GM19023 (cell line): ENCODE data around the gene KMT2B.
"Not testable (repeated sequence)": the region's sequence is repeated elsewhere in the genome, so short reads cannot be mapped to it uniquely, and the experiment has no call there.

ENCODE experiments used
- ATAC-seq: cut with Tn5 transposase; IDR thresholded peaks from one replicate; pipeline ENCODE4 v1.9.1; 2021; ENCODE audit warnings: mild to moderate bottlenecking, moderate library complexity; ENCODE audit not compliant: unreplicated experiment

KMT2B gene, protein sequence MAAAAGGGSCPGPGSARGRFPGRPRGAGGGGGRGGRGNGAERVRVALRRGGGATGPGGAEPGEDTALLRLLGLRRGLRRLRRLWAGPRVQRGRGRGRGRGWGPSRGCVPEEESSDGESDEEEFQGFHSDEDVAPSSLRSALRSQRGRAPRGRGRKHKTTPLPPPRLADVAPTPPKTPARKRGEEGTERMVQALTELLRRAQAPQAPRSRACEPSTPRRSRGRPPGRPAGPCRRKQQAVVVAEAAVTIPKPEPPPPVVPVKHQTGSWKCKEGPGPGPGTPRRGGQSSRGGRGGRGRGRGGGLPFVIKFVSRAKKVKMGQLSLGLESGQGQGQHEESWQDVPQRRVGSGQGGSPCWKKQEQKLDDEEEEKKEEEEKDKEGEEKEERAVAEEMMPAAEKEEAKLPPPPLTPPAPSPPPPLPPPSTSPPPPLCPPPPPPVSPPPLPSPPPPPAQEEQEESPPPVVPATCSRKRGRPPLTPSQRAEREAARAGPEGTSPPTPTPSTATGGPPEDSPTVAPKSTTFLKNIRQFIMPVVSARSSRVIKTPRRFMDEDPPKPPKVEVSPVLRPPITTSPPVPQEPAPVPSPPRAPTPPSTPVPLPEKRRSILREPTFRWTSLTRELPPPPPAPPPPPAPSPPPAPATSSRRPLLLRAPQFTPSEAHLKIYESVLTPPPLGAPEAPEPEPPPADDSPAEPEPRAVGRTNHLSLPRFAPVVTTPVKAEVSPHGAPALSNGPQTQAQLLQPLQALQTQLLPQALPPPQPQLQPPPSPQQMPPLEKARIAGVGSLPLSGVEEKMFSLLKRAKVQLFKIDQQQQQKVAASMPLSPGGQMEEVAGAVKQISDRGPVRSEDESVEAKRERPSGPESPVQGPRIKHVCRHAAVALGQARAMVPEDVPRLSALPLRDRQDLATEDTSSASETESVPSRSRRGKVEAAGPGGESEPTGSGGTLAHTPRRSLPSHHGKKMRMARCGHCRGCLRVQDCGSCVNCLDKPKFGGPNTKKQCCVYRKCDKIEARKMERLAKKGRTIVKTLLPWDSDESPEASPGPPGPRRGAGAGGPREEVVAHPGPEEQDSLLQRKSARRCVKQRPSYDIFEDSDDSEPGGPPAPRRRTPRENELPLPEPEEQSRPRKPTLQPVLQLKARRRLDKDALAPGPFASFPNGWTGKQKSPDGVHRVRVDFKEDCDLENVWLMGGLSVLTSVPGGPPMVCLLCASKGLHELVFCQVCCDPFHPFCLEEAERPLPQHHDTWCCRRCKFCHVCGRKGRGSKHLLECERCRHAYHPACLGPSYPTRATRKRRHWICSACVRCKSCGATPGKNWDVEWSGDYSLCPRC (N-terminal part only)

DNA sequence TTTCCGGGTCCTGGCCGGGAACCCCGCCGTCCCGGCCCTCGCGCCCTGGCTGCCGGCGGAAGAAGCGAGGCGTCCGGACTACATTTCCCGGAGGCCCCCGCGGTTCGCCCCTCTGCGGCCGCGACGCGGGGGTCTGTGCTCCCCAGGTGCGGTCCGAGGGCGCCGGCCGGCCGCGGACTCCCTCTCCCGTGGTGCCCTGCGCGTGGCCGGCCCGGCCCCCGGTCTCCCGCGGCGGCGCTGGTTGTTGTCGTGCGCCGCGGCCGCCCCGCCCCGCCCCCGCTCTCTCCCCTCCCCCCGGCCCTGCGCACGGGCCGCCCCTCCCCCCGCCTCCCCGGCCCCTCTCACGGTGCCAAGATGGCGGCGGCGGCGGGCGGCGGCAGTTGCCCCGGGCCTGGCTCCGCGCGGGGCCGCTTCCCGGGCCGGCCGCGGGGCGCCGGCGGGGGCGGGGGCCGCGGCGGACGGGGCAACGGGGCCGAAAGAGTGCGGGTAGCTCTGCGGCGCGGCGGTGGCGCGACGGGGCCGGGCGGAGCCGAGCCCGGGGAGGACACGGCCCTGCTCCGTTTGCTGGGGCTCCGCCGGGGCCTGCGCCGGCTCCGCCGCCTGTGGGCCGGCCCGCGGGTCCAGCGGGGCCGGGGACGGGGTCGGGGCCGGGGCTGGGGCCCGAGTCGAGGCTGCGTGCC, at the start of gene KMT2B:
Gene KMT2B (plus strand): TSS at position 339 of the 680 bp plus-strand sequence. CDS start 16 bp downstream, at position 355.
- ATAC-seq, result peak; percentile 49

DNA sequence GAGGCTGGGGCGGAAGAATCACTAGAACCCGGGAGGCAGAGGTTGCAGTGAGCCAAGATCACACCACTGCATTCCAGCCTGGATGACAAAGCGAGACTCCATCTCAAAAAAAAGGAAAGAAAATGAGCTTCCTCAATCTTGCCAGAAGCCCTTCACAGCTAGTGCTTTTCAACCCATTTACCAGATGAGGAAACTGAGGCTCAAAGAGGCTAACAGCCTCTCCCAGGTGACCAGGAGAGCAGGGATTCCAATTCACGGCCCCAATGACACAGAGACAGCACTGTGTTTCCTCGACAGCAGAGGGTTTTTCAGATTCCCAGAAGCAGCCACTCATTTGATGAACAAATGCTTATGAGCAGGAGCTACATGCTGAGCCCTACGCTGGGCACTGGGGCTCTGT, 48.2 kb upstream of the KMT2B start:
- ATAC-seq, result no peak

DNA sequence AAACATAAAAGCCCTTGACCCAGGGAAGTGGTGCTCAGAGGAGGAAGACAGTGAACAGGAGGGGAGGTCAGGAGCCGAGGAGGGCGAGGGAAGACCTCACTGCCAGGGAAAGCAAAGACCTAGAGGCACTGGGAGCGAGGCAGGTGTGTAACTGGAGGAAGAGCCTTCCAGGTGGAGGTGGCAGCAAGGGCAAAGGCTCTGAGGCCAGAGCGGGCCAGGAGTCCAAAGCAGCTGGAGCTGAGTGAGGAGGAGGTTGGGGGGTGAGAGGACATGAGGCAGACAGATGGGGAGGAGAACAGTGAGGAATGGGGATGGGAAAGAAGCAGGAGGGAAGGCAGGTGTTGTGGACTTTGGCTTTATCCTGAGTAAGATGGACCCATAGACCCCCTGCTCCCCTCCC, 47.8 kb upstream of the KMT2B start:
- no peak for ATAC-seq

DNA sequence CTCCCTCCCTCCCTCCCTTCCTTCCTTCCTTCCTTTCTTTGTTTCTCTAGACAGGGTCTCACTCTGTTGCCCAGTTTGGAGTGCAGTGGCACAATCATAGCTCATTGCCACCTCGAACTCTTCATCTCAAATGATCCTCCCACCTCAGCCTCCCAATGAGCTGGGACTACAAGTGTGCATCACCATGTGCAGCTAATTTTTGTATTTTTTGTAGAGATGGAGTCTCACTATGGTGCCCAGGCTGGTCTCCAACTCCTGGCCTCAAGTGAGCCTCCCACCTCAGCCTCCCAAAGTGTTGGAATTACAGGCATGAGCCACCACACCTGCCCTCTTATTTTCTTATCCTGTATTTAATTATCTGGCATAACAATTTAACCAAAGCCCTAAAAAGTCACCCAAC, 47.1 kb upstream of the KMT2B start:
- ATAC-seq, result no peak

DNA sequence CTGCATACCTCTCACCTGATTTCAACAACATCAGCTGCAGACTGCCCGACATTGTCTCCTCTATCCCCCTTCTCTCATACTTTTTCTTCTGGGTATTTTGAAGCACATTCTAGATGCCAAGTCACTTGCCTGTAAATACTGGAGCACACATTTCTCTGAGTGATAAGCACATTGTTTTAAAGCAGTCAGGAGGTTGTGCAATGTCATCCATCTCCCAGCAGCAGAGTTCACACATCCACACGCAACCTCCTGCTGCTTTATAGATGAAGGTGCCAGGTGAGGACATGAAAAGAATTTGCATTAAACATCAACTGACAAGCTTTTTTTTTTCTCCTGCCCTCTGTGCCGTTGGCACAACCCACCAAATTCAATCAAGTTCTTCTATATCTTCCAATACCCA, 46.0 kb upstream of the KMT2B start:
- no peak for ATAC-seq

DNA sequence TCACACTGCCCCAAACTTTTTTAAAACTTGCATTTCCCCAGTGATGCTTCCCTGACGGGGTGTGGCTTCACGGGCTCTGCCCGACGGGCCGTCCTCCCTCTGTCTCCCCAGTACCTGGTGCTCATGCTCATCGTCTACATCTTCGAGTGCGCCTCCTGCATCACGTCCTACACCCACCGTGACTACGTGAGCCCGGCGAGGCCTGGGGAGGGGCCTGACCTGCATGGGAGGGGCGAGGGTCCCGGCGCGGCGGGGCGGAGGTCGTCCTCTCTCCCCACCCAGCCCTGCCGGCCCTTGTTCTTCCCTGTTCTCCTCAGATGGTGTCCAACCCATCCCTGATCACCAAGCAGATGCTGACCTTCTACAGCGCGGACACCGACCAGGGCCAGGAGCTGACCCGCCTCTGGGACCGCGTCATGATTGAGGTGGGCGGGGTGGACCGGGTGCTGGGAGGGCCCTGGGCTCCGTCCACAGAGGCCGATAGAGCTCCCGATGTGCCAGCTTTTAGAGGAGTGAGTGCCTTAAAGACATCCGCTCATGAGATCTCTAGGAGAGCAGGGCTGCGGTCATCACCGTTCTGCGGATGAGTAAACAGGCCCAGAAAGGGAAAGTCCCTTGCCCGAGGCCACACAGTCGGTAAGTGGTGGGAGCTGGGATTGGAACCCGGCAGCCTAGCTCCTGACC, 44.5 kb upstream of the KMT2B start:
- no peak for ATAC-seq

DNA sequence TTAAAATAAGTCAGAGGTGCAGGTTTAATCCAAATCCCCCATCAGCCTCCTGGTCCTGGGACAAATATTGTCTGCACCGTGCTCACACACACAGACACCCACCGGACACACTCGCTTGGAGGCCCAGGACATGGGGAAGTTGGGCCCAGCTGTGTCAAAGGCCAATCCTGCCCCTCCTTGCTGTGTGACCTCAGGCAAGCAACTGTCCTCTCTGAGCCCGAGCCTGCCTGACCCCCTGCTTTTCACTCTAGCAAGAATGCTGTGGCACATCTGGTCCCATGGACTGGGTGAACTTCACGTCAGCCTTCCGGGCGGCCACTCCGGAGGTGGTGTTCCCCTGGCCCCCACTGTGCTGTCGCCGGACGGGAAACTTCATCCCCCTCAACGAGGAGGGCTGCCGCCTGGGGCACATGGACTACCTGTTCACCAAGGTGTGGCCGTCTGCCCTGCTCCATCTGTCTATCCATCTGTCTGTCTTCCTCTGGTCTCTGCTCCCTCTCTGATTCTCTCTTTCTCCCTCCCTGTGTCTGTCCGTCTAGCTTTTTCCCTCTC, 42.1 kb upstream of the KMT2B start:
- ATAC-seq, result no peak

DNA sequence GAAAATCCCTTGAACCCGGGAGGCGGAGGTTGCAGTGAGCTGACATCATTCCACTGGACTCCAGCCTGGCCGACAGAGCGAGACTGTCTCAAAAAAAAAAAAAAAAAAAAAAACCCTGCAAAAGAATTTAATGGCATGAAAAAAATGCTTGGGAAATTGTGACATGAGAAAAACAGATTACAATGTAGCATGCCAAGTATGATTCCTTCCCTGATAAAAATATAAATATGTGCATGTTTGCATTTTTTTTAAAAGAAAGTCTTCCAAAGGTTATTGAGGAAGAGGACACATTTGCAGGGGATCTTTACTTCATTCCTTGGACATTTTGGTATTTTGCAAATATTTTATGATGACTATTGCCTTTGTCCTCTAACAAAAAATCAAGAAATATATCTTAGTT, 28.0 kb upstream of the KMT2B start:
- no peak for ATAC-seq

DNA sequence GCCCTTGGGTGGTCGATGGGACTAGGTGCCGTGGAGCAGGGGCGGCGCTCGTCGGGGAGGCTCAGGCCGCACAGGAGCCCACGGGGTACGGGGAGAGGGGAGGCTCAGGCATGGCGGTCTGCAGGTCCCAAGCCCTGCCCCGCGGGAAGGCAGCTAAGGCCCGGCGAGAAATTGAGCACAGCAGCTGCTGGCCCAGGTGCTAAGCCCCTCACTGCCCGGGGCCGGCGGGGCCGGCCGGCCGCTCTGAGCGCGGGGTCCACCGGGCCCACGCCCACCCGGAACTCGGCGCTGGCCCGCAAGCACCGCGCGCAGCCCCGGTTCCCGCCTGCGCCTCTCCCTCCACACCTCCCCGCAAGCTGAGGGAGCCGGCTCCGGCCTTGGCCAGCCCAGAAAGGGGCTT, 26.7 kb upstream of the KMT2B start:
- not testable (repeated sequence) for ATAC-seq

DNA sequence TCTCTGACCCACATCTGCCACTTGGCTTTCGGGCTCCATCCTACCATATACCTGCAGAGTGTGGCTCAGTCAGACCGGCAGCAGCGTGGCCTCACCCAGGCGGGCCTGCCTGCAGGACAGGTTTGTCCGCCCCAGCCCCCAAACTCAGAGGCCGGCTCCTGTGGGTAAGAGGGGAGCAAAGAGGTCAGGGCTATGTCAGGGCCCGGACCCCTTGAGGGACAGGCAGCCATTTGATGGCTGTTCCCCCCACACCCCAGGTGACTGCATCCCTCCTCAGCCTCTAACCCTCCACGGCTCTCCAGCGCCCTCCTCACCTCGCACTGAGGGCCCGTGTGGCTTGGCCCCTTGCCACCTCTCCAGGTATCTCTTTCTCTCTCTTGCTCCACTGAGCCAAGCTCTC, 25.8 kb upstream of the KMT2B start:
- ATAC-seq, result no peak

DNA sequence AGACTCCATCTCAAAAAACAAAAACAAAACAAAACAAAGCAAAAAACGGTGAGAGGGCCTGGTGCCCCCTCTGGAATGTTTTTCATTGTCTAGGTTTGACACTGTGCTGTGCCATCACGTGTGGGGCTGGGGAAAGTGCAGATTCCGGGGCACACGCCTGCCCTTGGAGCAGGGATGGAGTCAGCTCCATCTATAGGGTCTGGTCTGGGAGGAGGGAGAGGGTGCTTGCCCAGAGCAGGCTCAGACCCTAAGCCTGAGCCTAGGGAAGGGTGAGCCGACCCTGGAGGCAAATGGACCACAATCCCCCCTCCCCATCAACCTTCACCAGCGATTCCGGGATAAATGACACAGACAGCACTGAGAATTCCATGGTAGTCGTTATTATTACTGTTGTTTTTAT, 24.4 kb upstream of the KMT2B start:
- ATAC-seq, result no peak

DNA sequence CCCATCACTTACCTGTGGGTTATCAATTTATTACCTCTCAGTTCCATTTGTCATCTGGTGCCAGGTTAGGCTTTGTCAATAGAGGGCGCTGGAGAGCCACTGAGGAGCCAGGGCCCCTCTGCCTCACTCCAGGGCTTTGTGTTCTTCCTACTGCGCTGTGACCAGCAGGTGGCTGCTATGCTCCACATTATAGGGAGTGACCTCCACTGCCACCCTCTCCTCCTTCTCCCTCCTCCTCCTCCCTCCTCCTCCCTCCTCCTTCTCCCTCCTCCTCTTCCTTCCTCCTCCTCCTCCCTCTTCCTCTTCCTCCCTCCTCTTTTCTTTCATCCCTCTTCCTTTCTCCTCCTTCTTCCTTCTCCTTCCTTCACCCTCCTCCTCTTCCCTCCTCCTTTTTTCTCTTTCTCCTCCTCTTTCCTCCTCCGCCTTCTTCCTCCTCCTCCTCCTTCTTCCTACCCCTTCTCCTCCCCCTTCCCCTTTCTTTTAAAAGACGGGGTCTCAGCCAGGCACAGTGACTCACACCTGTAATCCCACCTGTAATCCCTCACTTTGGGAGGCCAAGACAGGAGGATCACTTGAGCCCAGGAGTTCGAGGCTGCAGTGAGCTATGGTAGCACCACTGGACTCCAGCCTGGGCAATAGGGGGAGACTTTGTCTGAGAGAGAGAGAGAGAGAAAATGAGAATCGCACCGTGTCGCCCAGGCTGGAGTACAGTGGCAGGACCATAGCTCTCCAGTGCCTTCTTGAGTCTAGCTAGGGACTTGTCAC, 23.8 kb upstream of the KMT2B start:
- no peak for ATAC-seq

DNA sequence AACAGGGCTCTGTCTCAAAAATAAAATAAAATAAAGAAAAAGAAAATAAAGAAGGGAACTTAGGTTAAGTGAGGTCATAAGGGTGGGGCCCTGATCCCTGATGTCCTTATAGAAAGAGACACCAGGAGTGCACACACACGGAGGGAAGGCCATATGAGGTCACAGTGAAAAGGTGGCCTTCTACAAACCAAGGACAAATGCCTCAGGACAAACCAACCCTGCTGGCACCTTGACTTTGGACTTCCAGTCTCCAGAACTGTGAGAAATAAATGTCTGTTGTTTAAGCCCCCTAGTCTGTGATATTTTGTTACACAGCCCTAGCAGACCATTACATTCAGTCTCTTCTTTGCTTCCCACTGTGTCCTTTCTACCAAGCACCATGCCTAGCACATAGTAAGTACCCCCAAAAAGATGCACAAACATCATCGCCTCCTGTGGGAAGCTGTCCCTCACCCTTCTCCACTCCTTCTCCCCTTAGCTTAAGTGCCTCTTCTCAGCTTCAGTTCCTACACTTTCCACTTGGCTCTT, 21.8 kb upstream of the KMT2B start:
- ATAC-seq, result no peak

DNA sequence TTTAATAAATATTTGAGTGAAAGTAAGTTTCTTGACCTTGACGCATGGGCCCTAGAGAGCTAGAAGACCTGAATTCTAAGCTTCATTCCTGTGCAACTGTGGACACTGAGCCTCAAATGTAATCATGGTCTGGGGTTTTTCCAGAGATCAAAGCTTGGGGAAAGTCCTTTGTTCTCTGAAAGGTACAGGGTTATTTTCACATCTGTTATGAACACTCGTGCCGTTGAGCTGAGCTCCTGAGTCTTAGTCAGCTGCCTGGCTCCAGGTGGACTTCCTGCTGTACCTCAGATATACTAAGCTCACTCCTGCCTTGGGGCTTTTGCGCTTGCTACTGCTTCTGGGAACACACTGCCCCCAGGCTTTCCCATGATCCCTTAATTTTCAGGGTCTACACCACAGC, 21.0 kb upstream of the KMT2B start:
- no peak for ATAC-seq

DNA sequence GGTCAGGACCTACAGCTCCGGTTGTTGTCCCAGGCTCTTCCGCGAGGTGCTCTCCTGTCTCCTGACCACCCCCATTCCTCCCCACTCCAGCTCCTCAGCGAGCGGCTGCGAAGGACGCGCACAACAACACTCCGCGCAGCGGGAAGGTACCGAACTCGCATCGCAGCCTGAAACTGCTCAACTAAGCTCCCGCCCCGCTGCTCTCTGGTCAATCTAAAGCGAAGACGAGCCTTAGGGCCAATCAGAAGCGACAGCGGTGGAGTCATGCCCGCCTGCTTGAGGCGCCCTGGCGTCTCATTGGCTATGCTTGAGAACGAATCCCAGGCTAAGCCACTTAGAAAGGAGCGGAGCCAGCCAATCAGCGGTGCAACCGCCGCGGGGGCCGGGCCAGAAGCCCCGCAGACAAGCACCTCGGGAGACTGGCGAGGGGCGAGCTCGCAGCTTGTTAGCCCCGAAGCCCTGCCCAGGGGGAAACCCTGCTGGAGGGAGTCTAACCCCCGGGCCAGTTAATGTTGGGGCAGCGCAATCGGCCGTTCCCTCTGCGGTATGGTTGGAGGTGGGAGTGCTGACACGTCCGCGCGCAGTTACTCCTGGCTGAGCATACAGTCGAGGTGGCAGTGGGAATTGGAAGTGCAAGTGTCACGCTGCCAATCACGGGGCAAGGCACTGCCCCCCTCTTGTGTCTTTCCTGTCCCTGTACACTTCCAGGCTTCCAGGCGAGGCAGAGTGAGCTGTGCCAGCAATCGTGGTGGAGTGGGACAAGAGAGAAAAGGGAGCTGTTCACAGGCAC, 15.4 kb upstream of the KMT2B start:
- ATAC-seq, result peak; percentile 94

DNA sequence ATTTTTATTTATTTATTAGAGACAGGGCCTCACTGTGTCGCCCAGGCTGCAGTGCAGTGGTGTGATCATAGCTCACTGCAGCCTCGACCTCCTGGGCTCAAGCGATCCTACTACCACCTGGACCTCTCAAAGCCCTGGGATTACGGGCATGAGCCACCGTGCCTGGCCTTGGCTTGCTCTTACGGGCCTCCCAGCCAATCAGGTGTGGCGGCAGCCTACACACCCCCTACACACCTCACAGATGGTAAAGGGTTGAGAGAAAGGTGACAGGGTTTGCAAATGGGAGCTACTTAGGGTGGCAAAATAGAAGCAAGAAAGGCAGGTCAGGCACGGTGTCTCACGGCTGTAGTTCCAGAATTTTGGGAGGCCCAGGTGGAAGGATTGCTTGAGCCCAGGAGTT, 14.5 kb upstream of the KMT2B start:
- ATAC-seq, result no peak

DNA sequence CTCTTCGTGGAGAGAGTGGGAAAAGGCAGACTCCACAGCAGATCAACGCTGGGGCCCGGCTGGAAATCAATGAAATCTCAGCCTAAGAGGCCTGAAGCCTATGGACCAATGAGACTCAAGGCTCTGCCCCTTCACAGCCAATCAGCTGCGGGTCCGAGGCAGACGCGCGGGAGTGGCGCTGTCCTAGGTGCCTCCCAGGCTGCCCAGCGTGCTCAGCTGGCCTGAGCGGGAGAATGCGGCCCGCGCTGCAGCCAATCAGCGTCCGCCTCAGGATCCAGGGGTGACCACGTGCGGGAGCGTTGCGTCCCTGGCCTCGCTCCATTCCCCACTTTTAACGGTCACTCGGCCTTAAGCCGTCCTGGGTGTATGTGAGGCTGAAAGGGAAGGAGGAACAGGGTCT, 13.6 kb upstream of the KMT2B start, which contains the start of gene ZBTB32:
Gene ZBTB32 (plus strand): TSS at position 341 of the 400 bp plus-strand sequence. CDS start 10,069 bp downstream, outside the sequence.
- no peak for ATAC-seq

DNA sequence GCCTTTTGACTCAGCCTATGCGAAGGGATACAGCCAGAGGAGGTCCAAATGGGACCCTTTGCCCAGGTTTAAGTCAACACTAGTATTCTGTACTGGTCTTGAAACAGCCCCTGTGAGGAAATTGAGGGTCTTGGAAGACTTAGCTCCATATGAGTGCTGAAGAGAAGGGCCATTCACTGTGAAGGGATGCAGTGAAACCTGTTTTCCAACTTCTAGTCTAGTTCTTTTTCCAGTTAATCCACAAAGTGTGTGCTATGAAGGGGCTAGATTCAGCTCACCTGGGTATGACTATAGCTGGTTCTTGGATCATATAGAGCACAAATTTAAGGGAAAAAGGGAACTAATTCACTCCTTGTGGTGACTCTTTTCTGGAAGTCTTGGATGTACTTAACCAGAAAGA, 9.4 kb upstream of the KMT2B start:
- ATAC-seq, result no peak
